CD8-positive, alpha-beta memory T cell (primary cell): ENCODE measurements around the gene KRTAP12-4. TPM values are rescaled to one million over a fixed set of nuclear protein-coding genes. Genes with fewer than 3 reads are reported as not detected.

Experiments used
- CTCF ChIA-PET: fragments of 350-600 bp; sonication (Branson Sonifier 250); formaldehyde crosslinking; loops from one replicate; lab custom pipeline; 2021; ENCODE audit warnings: antibody characterized with exemption; lab: Charles Lee
- POLR2A ChIA-PET: fragments of 350-600 bp; sonication (Branson Sonifier 250); formaldehyde crosslinking; loops from one replicate; lab custom pipeline; 2021; ENCODE audit warnings: antibody characterized with exemption; lab: Charles Lee
- DNase-seq, 5 donors: peaks; one replicate each; pipeline versions ENCODE4 v3.0.0 to v3.0.0-alpha.2; 2020 to 2022; ENCODE audit warnings: mixed read lengths in 1 of 5
- H3K27ac ChIP-seq: one replicate; pipeline ENCODE4 v1.7.0; 2013; ENCODE audit warnings: low read depth, mild to moderate bottlenecking, low read length, moderate library complexity
- H3K27me3 ChIP-seq: 2 replicates; pipeline ENCODE4 v1.7.0; 2013; ENCODE audit warnings: low read length, mild to moderate bottlenecking; ENCODE audit not compliant: insufficient read depth, poor library complexity, severe bottlenecking
- H3K36me3 ChIP-seq: 2 replicates; pipeline ENCODE4 v1.7.0; 2013; ENCODE audit warnings: mild to moderate bottlenecking, low read length, moderate library complexity; ENCODE audit not compliant: insufficient read depth
- H3K4me1 ChIP-seq: 2 replicates; pipeline ENCODE4 v1.7.0; 2013; ENCODE audit warnings: mild to moderate bottlenecking, low read length, moderate library complexity; ENCODE audit not compliant: insufficient read depth
- H3K4me3 ChIP-seq: 2 replicates; pipeline ENCODE4 v1.7.0; 2013; ENCODE audit warnings: mild to moderate bottlenecking, low read length
- H3K9me3 ChIP-seq: 2 replicates; pipeline ENCODE4 v1.7.0; 2013; ENCODE audit warnings: mild to moderate bottlenecking, low read length
- H3K27ac Mint-ChIP-seq, 8 donors: one replicate each; pipeline ENCODE4 v1.8.0; 2020 to 2021; ENCODE audit warnings: mixed read lengths in 8 of 8, mild to moderate bottlenecking in 6 of 8, inconsistent platforms in 3 of 8, moderate library complexity in 3 of 8
- H3K27me3 Mint-ChIP-seq, 2 donors: one replicate each; pipeline ENCODE4 v1.8.0; 2020 to 2021; ENCODE audit warnings: mixed read lengths in 2 of 2, mild to moderate bottlenecking in 1 of 2, moderate library complexity in 1 of 2
- H3K36me3 Mint-ChIP-seq, 3 donors: one replicate each; pipeline ENCODE4 v1.8.0; 2020 to 2021; ENCODE audit warnings: mixed read lengths in 3 of 3, inconsistent platforms in 1 of 3, mild to moderate bottlenecking in 1 of 3
- H3K4me1 Mint-ChIP-seq, 3 donors: one replicate each; pipeline ENCODE4 v1.8.0; 2020 to 2021; ENCODE audit warnings: mixed read lengths in 3 of 3, inconsistent platforms in 1 of 3, mild to moderate bottlenecking in 1 of 3
- H3K4me3 Mint-ChIP-seq, 7 donors: one replicate each; pipeline ENCODE4 v1.8.0; 2020 to 2021; ENCODE audit warnings: mixed read lengths in 7 of 7, mild to moderate bottlenecking in 6 of 7, moderate library complexity in 4 of 7, inconsistent platforms in 2 of 7
- H3K9me3 Mint-ChIP-seq, 5 donors: one replicate each; pipeline ENCODE4 v1.8.0; 2020 to 2022; ENCODE audit warnings: mixed read lengths in 5 of 5, mild to moderate bottlenecking in 3 of 5, moderate library complexity in 2 of 5, inconsistent platforms in 1 of 5
- polyA plus RNA-seq: library from polyadenylated mRNA; unstranded; fragments of 300-500 nt; fragmentation: Illumina TruSeq; gene quantifications from one replicate; pipeline ENCODE4 v1.2.3, GENCODE V29; 2021
- total RNA-seq, 2 experiments: library from RNA; stranded (reverse); gene quantifications; one replicate each; pipeline ENCODE4 v1.2.3, GENCODE V29; 2021

Gene KRTAP12-4, protein sequence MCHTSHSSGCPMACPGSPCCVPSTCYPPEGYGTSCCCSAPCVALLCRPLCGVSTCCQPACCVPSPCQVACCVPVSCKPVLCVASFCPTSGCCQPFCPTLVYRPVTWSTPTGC
- total RNA-seq (not detected), polyA plus RNA-seq (not detected)

DNA sequence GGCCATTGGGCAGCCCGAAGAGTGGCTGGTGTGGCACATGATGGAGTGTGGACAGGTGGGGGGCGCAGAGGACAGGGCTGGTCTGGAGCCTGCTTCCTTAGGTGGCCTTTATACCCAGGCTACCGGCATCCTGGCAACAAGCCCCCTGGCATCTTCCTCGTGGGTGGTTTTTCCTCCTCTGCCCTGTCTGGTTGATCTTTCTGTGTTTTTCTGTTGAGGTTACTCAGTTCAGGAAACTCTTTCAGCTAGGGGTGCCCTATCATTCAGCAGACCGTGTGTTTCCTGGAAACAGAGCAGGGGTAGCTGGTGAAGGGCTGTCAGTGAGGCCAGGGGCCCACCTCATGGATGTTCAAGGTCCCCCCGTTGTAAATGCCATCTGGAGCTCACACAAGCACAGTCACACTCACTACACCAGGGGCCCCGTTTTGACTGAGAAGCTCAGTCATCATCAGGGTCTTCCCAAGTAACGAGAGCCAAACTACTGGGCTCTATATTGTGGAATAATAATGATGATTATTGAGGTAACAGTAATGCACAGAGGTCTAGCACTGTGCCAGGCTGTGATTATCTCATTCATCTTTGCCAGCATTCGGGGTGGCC lies at the start of gene KRTAP12-4:
Gene KRTAP12-4, minus strand, starts transcription at position 84 of the 600 bp plus-strand sequence. Its CDS starts 45 bp downstream, at position 39.
- Mint-ChIP-seq H3K36me3 (peaks cover 3 to 14% (median 13%) of the 10 kb centered on the region in 3 donors), H3K4me1 (peaks cover 59 to 74% (median 70%) of the 10 kb centered on the region in 3 donors), H3K27ac (peak within 1 kb of the TSS; percentile 84 to 98 (median 95)), H3K9me3 (peaks cover 11 to 25% (median 14%) of the 10 kb centered on the region in 5 donors), H3K27me3 (peaks cover 0 to 4% of the 10 kb centered on the region in 2 donors), H3K4me3 (peak within 1 kb of the TSS; percentile 64 to 79 (median 71))
- peak in 1 of 5 donors; percentile 64 for DNase-seq
- no peak within 1 kb of the TSS for H3K4me3 ChIP-seq
- H3K36me3 ChIP-seq = no peaks in the 10 kb centered on the region
- peaks cover 63% of the 10 kb centered on the region for H3K4me1 ChIP-seq
- H3K27ac ChIP-seq = no peak within 1 kb of the TSS
- H3K27me3 ChIP-seq = no peaks in the 10 kb centered on the region
- ChIA-PET CTCF (interaction anchor here (0.9 to 1.1 kb wide), 2 partner anchors 88 to 144 kb away, joined by 3 read pairs; no protein-coding TSS in a partner anchor), POLR2A (interaction anchor here (0.8 kb wide), 1 partner anchor 27 kb away, joined by 3 read pairs; no protein-coding TSS in a partner anchor)
- peaks cover 9% of the 10 kb centered on the region for H3K9me3 ChIP-seq

DNA sequence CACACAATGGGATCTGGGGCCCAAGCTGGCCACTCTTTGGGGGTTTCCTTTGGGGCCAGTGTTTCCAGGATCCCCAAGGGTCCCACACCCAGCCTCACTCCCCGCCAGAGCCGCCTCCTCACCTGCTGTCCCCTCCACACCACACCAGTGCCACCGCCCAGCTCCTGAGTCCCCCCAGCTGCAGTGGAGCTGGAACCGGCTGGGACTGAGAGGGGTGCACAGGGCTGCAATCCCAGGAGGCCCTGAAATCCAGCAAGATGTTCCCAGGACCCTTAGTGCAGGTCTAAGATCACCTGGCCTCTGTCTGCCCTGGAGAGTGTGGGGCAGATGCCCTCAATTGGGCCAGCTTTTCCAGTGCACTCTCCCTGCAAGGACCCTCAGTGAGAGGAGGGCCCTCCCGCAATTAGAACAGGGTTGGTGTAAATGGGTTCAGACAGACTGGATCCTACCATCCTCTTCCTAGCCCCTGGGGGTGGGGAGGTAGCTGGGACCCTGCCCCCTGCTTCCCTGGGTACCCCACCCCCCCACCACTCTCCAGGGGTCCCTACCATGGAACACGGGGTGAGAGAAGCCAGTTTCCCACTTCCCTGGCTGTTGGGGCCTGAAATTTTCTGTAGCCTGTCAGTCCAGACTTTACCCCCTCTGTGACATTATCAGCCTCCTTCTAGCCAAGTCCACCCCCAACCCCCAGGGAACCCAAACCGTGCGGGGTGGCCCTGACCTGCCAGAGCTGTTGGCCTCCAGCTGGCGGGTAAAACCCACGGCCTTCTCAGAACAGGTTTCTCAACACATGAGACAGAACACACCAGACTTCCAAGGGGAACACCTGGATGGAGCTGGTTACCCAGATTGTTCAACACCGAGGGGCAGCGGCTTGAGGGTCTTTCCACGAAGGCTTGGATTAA lies 49.5 kb upstream of the KRTAP12-4 start:
- POLR2A ChIA-PET = no interaction called here
- Mint-ChIP-seq H3K9me3 (peaks cover 5 to 19% (median 16%) of the 10 kb centered on the region in 5 donors), H3K27me3 (peaks cover 68 to 76% of the 10 kb centered on the region in 2 donors), H3K27ac (no peak overlapping the region), H3K36me3 (peaks cover 0 to 4% (median 0%) of the 10 kb centered on the region in 3 donors), H3K4me3 (no peak overlapping the region), H3K4me1 (peaks cover 10 to 19% (median 14%) of the 10 kb centered on the region in 3 donors)
- Histone ChIP-seq H3K4me3 (no peak overlapping the region), H3K4me1 (peaks cover 8% of the 10 kb centered on the region), H3K36me3 (no peaks in the 10 kb centered on the region), H3K27ac (no peak overlapping the region), H3K9me3 (no peaks in the 10 kb centered on the region), H3K27me3 (peaks cover 61% of the 10 kb centered on the region)
- CTCF ChIA-PET = no interaction called here
- peak in 1 of 5 donors; percentile 42 for DNase-seq

DNA sequence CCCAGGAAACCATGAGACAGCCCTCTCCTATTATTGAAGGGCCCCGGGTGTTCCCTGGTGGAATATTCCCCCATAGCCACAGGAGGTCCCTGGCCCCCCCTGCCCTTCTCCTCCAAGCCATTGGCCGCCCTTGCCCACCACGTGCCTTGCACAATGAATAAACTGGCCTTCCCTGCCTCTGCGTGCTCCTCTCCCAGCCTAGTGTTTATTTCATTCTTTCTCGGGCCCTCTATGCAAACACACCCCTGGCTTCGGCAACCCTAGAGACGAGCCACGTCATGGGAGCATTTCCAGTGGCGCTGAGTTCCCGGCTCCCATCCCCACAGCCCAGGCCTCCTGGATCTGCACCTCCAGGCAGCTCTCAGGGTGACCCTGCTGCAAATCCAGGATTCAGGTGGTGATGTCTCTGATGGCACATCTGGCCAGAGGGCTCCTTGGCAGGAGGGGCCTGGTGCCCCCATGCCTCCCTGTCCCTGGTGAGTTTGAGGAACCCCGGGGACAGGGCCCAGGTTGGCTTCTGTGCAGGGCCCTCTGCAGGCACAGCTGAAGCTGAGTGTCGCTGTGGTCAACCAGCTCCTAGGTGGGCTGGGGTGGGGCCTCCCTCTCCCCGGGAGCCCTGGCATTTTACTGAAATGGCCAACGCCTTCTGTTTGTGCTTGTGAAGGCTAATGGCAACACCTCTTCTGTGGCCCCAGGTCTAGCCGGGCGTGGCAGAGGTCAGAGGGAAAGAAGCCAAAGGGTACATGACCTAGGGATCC lies 48.7 kb upstream of the KRTAP12-4 start:
- H3K27ac Mint-ChIP-seq = peak overlapping the region in 2 of 8 donors; percentile 10 to 64
- H3K4me3 Mint-ChIP-seq = no peak overlapping the region
- no peak overlapping the region for H3K4me3 ChIP-seq
- H3K27me3 ChIP-seq = peaks cover 55% of the 10 kb centered on the region
- H3K36me3 Mint-ChIP-seq = peaks cover 0 to 4% (median 0%) of the 10 kb centered on the region in 3 donors
- peaks cover 71 to 75% of the 10 kb centered on the region in 2 donors for H3K27me3 Mint-ChIP-seq
- H3K9me3 ChIP-seq = no peaks in the 10 kb centered on the region
- POLR2A ChIA-PET = no interaction called here
- no peak overlapping the region for H3K27ac ChIP-seq
- H3K4me1 ChIP-seq = no peaks in the 10 kb centered on the region
- DNase-seq = peak in 1 of 5 donors; percentile 26
- no peaks in the 10 kb centered on the region for H3K36me3 ChIP-seq
- CTCF ChIA-PET = no interaction called here
- H3K4me1 Mint-ChIP-seq = peaks cover 7 to 14% (median 8%) of the 10 kb centered on the region in 3 donors
- H3K9me3 Mint-ChIP-seq = peaks cover 5 to 19% (median 16%) of the 10 kb centered on the region in 5 donors

DNA sequence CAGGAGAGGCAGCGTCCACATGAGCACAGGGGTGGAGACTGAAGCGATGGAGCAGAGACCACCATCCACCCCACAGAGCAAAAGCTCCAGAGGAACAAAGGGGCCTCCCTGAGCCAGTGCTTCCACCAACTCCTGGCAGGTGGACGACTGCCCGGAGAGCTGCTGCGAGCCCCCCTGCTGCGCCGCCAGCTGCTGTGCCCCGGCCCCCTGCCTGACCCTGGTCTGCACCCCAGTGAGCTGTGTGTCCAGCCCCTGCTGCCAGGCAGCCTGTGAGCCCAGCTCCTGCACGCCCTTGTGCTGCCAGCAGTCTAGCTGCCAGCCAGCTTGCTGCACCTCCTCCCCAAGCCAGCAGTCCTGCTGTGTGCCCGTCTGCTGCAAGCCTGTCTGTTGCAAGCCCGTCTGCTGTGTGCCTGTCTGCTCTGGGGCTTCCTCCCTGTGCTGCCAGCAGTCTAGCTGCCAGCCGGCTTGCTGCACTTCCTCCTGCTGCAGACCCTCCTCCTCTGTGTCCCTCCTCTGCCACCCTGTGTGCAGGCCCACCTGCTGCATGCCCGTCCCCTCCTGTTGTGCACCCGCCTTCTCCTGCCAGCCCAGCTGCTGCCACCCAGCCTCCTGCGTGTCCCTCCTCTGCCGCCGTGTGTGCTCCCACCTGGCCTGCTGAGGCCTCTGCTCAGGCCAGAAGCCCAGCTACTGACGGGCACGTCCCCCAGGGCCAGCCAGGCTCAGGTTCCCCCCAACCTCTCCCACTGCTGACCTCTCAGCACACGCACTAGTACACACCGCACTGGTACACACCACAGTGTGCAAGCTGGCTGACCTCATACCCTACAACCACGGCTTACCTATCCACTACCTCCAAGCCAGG lies 47.9 kb upstream of the KRTAP12-4 start:
- peaks cover 5 to 19% (median 16%) of the 10 kb centered on the region in 5 donors for H3K9me3 Mint-ChIP-seq
- Histone ChIP-seq H3K27ac (no peak overlapping the region), H3K27me3 (peaks cover 49% of the 10 kb centered on the region), H3K4me3 (no peak overlapping the region), H3K36me3 (no peaks in the 10 kb centered on the region), H3K9me3 (no peaks in the 10 kb centered on the region), H3K4me1 (no peaks in the 10 kb centered on the region)
- peaks cover 6 to 8% (median 7%) of the 10 kb centered on the region in 3 donors for H3K4me1 Mint-ChIP-seq
- POLR2A ChIA-PET = no interaction called here
- peaks cover 73 to 75% of the 10 kb centered on the region in 2 donors for H3K27me3 Mint-ChIP-seq
- H3K36me3 Mint-ChIP-seq = peaks cover 0 to 4% (median 0%) of the 10 kb centered on the region in 3 donors
- peak overlapping the region in 1 of 8 donors; percentile 10 for H3K27ac Mint-ChIP-seq
- no peak overlapping the region for H3K4me3 Mint-ChIP-seq
- CTCF ChIA-PET = no interaction called here
- peak in 1 of 5 donors; percentile 35 for DNase-seq

DNA sequence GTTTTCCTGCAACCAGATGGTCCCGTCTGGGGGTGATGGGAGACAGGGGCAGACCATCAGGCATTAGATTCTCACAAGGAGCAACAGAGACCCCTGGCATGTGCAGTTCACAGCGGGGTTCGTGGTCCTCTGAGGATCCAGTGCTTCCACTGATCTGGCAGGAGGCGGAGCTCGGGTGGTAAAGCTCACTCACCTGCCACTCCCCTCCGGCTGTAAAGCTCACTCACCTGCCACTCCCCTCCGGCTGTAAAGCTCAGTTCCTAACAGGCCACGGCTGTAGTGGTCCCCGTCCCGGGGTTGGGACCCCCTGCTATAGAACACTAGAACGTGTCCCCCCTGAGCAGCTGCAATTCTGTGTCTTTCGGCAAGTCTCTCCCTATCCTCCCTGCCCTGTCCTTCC lies 47.1 kb upstream of the KRTAP12-4 start:
- Mint-ChIP-seq H3K9me3 (peaks cover 5 to 19% (median 16%) of the 10 kb centered on the region in 5 donors), H3K36me3 (peaks cover 0 to 8% (median 0%) of the 10 kb centered on the region in 3 donors), H3K27ac (no peak overlapping the region), H3K4me1 (peaks cover 6 to 8% (median 7%) of the 10 kb centered on the region in 3 donors), H3K27me3 (peaks cover 69 to 78% of the 10 kb centered on the region in 2 donors), H3K4me3 (no peak overlapping the region)
- CTCF ChIA-PET = no interaction called here
- no peak for DNase-seq
- POLR2A ChIA-PET = no interaction called here
- H3K4me3 ChIP-seq = no peak overlapping the region
- no peak overlapping the region for H3K27ac ChIP-seq
- H3K9me3 ChIP-seq = no peaks in the 10 kb centered on the region
- no peaks in the 10 kb centered on the region for H3K36me3 ChIP-seq
- peaks cover 44% of the 10 kb centered on the region for H3K27me3 ChIP-seq
- no peaks in the 10 kb centered on the region for H3K4me1 ChIP-seq

DNA sequence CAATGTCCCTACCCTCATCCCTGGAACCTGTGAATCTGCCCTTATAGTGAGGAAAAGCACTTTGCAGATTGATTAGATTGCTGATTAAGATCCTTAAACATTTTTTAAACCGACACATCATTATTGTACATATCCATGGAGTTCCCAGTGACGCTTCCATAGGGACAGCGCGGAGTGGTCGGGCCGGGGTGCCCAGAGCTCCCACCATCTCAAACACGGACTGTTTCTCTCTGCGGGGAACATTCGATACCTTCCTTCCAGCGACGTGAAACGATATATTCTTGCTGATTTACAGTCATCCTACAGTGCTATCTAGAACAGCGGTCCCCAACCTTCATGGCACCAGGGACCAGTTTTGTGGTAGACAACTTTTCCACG lies 46.6 kb upstream of the KRTAP12-4 start:
- Histone ChIP-seq H3K27ac (no peak overlapping the region), H3K4me3 (no peak overlapping the region), H3K36me3 (no peaks in the 10 kb centered on the region), H3K27me3 (peaks cover 39% of the 10 kb centered on the region), H3K9me3 (no peaks in the 10 kb centered on the region), H3K4me1 (no peaks in the 10 kb centered on the region)
- CTCF ChIA-PET = no interaction called here
- Mint-ChIP-seq H3K4me1 (peaks cover 3 to 11% (median 9%) of the 10 kb centered on the region in 3 donors), H3K36me3 (peaks cover 0 to 13% (median 0%) of the 10 kb centered on the region in 3 donors), H3K27ac (peak overlapping the region in 1 of 8 donors; percentile 64), H3K27me3 (peaks cover 69 to 81% of the 10 kb centered on the region in 2 donors), H3K4me3 (no peak overlapping the region), H3K9me3 (peaks cover 4 to 15% (median 11%) of the 10 kb centered on the region in 5 donors)
- DNase-seq = no peak
- POLR2A ChIA-PET = no interaction called here
